Measurements from ENCODE around the gene SPRR2D.

DNA sequence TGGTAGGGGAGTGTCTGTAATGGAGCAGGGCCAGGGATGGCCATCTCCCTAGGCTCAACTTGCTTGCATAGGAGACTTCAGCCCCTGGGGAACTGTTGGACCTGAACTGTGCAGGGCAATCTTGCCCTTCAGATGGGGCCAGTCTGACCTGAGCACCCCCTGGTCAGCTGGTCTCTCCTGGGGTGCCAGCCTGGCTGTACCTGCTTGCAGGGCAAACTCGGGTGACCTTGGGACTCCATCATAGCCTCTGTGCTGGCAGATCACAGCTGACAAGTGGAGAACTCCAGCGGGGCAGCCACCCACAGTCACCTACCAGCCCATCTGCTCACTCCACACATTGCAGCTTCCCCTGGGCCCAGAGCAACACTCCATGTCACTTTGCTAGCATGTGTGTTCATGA lies 8.3 kb upstream of the SPRR2D start:
- TF ChIP-seq, protein P1, sequence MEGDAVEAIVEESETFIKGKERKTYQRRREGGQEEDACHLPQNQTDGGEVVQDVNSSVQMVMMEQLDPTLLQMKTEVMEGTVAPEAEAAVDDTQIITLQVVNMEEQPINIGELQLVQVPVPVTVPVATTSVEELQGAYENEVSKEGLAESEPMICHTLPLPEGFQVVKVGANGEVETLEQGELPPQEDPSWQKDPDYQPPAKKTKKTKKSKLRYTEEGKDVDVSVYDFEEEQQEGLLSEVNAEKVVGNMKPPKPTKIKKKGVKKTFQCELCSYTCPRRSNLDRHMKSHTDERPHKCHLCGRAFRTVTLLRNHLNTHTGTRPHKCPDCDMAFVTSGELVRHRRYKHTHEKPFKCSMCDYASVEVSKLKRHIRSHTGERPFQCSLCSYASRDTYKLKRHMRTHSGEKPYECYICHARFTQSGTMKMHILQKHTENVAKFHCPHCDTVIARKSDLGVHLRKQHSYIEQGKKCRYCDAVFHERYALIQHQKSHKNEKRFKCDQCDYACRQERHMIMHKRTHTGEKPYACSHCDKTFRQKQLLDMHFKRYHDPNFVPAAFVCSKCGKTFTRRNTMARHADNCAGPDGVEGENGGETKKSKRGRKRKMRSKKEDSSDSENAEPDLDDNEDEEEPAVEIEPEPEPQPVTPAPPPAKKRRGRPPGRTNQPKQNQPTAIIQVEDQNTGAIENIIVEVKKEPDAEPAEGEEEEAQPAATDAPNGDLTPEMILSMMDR (IDR thresholded peaks at IDR 0.05): no peak
- TF ChIP-seq EP300 (IDR thresholded peaks at IDR 0.05) (no peak), POLR2A (IDR thresholded peaks at IDR 0.05) (no peak)

Measured in ovary (tissue), 3 donors.